ENCODE data around the gene ANKRD61. TPM values are rescaled to one million over a fixed set of nuclear protein-coding genes. Genes with fewer than 3 reads are reported as not detected.
"Not testable (repeated sequence)": the region's sequence is repeated elsewhere in the genome, so short reads cannot be mapped to it uniquely, and the experiment has no call there.

Gene ANKRD61
- total RNA-seq, 1 donor from 2014 or later = not detected

- ATAC-seq (no peak), DNase-seq (ENCODE audit: low spot score) (no peak)
Observed at GRCh38 chr7:6028563-6028962, 2.6 kb upstream of the ANKRD61 start.

GRCh38 chr7:6031567-6031966 is 391 bp downstream of the ANKRD61 start:
- no peak for DNase-seq (ENCODE audit: low spot score)

GRCh38 chr7:6032167-6032566 is 991 bp downstream of the ANKRD61 start:
- ATAC-seq (no peak), DNase-seq (ENCODE audit: low spot score) (no peak)

More at GRCh38 chr7:6031567-6031966, 391 bp downstream of the ANKRD61 start:
- ATAC-seq = no peak

GRCh38 chr7:6032641-6033040 is 1.5 kb downstream of the ANKRD61 start:
- no peak for DNase-seq (ENCODE audit: low spot score)
- ATAC-seq = no peak

- ATAC-seq (no peak), DNase-seq (ENCODE audit: low spot score) (no peak)
Observed at GRCh38 chr7:6035165-6035564, 4.0 kb downstream of the ANKRD61 start.

- DNase-seq (ENCODE audit: low spot score) (no peak), ATAC-seq (no peak)
Observed at GRCh38 chr7:6035686-6036085, 4.5 kb downstream of the ANKRD61 start.

GRCh38 chr7:6049780-6050179 is 18.6 kb downstream of the ANKRD61 start:
- DNase-seq (ENCODE audit: low spot score) (no peak), ATAC-seq (no peak)

- not testable (repeated sequence) for ATAC-seq; DNase-seq (ENCODE audit: low spot score)
Observed at GRCh38 chr7:6051185-6051584, 20.0 kb downstream of the ANKRD61 start.

GRCh38 chr7:6056616-6057015 is 25.4 kb downstream of the ANKRD61 start:
- no peak for DNase-seq (ENCODE audit: low spot score)

GRCh38 chr7:6057316-6058129 is 26.3 kb downstream of the ANKRD61 start:
- no peak for ATAC-seq
- DNase-seq (ENCODE audit: low spot score) = no peak

More at GRCh38 chr7:6056616-6057015, 25.4 kb downstream of the ANKRD61 start:
- no peak for ATAC-seq

GRCh38 chr7:6059941-6060340 is 28.8 kb downstream of the ANKRD61 start:
- not testable (repeated sequence) for DNase-seq (ENCODE audit: low spot score); ATAC-seq

- DNase-seq (ENCODE audit: low spot score) (no peak), ATAC-seq (no peak)
Observed at GRCh38 chr7:6071406-6071805, 40.2 kb downstream of the ANKRD61 start.

GRCh38 chr7:6074612-6075380 is 43.6 kb downstream of the ANKRD61 start:
- ATAC-seq (no peak), DNase-seq (ENCODE audit: low spot score) (no peak)

- ATAC-seq = no peak
- no peak for DNase-seq (ENCODE audit: low spot score)
Observed at GRCh38 chr7:6078548-6078947, 47.4 kb downstream of the ANKRD61 start.

GRCh38 chr7:6083047-6083446 is 51.9 kb downstream of the ANKRD61 start:
- not testable (repeated sequence) for DNase-seq (ENCODE audit: low spot score); ATAC-seq

Other genes with a start within 250 kb of the ANKRD61 start
- gene RNF216, start 249.7 kb upstream of the ANKRD61 start, total RNA-seq = 10.6 TPM
- gene OCM, start 150.6 kb upstream of the ANKRD61 start, total RNA-seq = 0.28 TPM
- 23.0 TPM for gene CCZ1, start 132.6 kb upstream of the ANKRD61 start, total RNA-seq
- gene RSPH10B, start 60.7 kb upstream of the ANKRD61 start, total RNA-seq = 0.13 TPM
- 4.4 TPM for gene PMS2, start 22.3 kb upstream of the ANKRD61 start, total RNA-seq
- gene AIMP2, start 22.1 kb upstream of the ANKRD61 start, total RNA-seq = 22.9 TPM
- 69.9 TPM for gene EIF2AK1, start 27.8 kb downstream of the ANKRD61 start, total RNA-seq
- 4.2 TPM for gene USP42, start 73.6 kb downstream of the ANKRD61 start, total RNA-seq
- gene CYTH3, start 241.2 kb downstream of the ANKRD61 start, total RNA-seq = 3.8 TPM

All from left lobe of liver (tissue), 2 donors.